ENCODE measurements around the gene PLN. TPM values are rescaled to one million over a fixed set of nuclear protein-coding genes. Genes with fewer than 3 reads are reported as not detected.

The PLN gene
- total RNA-seq, 1 donor from 2014 or later: not detected

Other genes with a start within 250 kb of the PLN start
- 3.3 and 3.6 TPM in 2 replicates for gene CEP85L, start 103.3 kb downstream of the PLN start, total RNA-seq

All from kidney epithelial cell (primary cell).